Muscle layer of colon (tissue), 2 donors: ENCODE data around the gene SIM1.

Source experiments
- H3K27ac ChIP-seq: one replicate; pipeline ENCODE4 v1.7.0; 2013; ENCODE audit warnings: low read depth, mild to moderate bottlenecking, low read length, moderate library complexity
- H3K27me3 ChIP-seq, 2 donors: one replicate each; pipeline ENCODE4 v1.7.0; 2013; ENCODE audit warnings: low read length in 2 of 2, mild to moderate bottlenecking in 2 of 2; ENCODE audit not compliant: insufficient read depth in 2 of 2, control insufficient read depth in 1 of 2
- H3K36me3 ChIP-seq: one replicate; pipeline ENCODE4 v1.7.0; 2013; ENCODE audit warnings: mild to moderate bottlenecking, low read length; ENCODE audit not compliant: insufficient read depth
- H3K4me1 ChIP-seq: one replicate; pipeline ENCODE4 v1.7.0; 2013; ENCODE audit warnings: mild to moderate bottlenecking, low read length; ENCODE audit not compliant: insufficient read depth
- H3K4me3 ChIP-seq, 2 donors: one replicate each; pipeline ENCODE4 v1.7.0; 2013; ENCODE audit warnings: low read length in 2 of 2, low read depth in 1 of 2, mild to moderate bottlenecking in 1 of 2, moderate library complexity in 1 of 2
- H3K9ac ChIP-seq: one replicate; pipeline ENCODE4 v1.7.0; 2013; ENCODE audit warnings: low read length
- H3K9me3 ChIP-seq: one replicate; pipeline ENCODE4 v1.7.0; 2013; ENCODE audit warnings: mild to moderate bottlenecking, low read length
- donor health status: abdominal sarcoma.
- donor health status: Adenocarcinoma of cecum.

SIM1 gene

GRCh38 chr6:100464903-100465700 lies at the start of gene SIM1:
SIM1 (minus strand) TSS chr6:100464921; CDS start chr6:100463468, 1,453 bp downstream.
- Histone ChIP-seq H3K27me3 (peaks cover 94 to 100% of the 10 kb centered on the region in 2 donors), H3K9ac (no peak within 1 kb of the TSS), H3K4me1 (peaks cover 11% of the 10 kb centered on the region), H3K27ac (no peak within 1 kb of the TSS), H3K9me3 (peaks cover 7% of the 10 kb centered on the region), H3K4me3 (peak within 1 kb of the TSS; percentile 16 to 18), H3K36me3 (no peaks in the 10 kb centered on the region)

GRCh38 chr6:100512203-100512862 lies 47.6 kb upstream of the SIM1 start:
- Histone ChIP-seq H3K4me3 (no peak overlapping the region), H3K36me3 (peaks cover 18% of the 10 kb centered on the region), H3K4me1 (no peaks in the 10 kb centered on the region), H3K27ac (no peak overlapping the region), H3K9ac (no peak overlapping the region), H3K9me3 (no peaks in the 10 kb centered on the region), H3K27me3 (no peaks in the 10 kb centered on the region)

- Histone ChIP-seq H3K4me3 (no peak overlapping the region), H3K9me3 (no peaks in the 10 kb centered on the region), H3K27ac (no peak overlapping the region), H3K36me3 (peaks cover 18% of the 10 kb centered on the region), H3K9ac (no peak overlapping the region), H3K27me3 (no peaks in the 10 kb centered on the region), H3K4me1 (no peaks in the 10 kb centered on the region)
Measured at GRCh38 chr6:100509101-100509500, 44.4 kb upstream of the SIM1 start.

DNA sequence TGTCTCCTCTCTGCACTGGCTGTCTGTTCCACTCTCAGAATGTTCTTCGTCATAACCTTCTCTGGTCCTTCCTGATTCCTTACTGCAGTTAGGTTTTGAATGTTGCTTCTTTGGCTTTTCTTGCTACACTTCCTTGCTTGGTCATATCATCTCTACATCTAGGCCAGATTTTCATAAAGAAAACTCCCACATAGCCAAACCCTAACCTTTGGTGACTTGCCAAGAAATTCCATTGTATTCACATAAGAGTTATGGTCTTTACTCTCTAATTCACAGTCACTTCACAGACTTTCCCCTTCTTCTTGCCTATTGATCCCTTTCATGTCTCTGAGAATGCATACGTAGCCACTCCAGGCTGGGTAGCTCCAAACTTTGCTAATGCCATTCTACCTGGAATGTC lies 41.9 kb upstream of the SIM1 start:
- no peaks in the 10 kb centered on the region for H3K9me3 ChIP-seq
- H3K27ac ChIP-seq: no peak overlapping the region
- peaks cover 6% of the 10 kb centered on the region for H3K36me3 ChIP-seq
- H3K27me3 ChIP-seq: no peaks in the 10 kb centered on the region
- no peak overlapping the region for H3K4me3 ChIP-seq
- no peaks in the 10 kb centered on the region for H3K4me1 ChIP-seq
- no peak overlapping the region for H3K9ac ChIP-seq

DNA sequence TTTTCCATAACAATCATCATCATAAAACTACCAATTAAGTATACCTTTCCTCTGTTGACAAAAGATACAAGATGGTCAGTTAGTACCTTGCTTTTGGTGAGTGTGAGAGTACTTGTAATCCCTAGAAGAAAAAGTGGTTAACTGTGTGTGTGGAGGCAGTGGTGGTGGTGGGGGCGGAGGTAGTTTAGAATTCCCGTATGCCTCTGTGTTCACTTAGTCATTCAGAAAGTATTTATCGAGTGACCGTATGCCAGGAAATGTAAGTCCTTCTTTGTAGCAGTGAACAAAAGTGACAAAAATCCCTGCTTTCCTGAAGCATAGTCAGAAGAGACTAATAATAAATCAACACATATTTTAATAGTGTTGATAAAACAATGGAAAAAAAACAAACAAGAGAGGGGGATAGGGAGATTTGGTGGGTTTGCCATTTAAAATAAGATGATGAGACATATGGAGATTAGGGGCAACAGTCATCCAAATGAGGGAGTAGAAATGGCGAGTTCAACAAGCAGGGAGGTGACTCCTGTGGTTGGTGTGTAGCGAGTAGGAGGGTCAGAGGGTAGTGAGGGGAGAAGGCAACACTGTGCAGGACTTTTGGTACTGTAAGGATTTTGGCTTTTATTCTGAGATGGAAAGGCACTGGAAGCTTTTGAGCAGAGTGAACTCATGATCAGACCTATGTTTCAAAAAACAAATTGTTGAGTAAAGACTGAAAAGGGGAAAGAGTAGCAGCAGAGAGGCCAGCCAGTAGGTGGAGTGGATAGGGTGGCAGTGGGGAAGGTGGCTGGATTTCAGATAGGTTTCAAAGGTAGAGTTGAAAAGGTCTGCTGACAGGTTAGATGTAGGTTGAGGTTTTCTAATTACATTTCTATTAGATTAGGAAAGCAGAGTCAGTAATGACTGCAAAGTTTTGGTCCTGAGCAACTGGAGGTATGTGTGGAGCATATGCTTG lies 40.3 kb upstream of the SIM1 start:
- H3K27ac ChIP-seq: no peak overlapping the region
- H3K36me3 ChIP-seq: peaks cover 6% of the 10 kb centered on the region
- H3K27me3 ChIP-seq: no peaks in the 10 kb centered on the region
- H3K9ac ChIP-seq: no peak overlapping the region
- H3K9me3 ChIP-seq: no peaks in the 10 kb centered on the region
- H3K4me3 ChIP-seq: no peak overlapping the region
- no peaks in the 10 kb centered on the region for H3K4me1 ChIP-seq

DNA sequence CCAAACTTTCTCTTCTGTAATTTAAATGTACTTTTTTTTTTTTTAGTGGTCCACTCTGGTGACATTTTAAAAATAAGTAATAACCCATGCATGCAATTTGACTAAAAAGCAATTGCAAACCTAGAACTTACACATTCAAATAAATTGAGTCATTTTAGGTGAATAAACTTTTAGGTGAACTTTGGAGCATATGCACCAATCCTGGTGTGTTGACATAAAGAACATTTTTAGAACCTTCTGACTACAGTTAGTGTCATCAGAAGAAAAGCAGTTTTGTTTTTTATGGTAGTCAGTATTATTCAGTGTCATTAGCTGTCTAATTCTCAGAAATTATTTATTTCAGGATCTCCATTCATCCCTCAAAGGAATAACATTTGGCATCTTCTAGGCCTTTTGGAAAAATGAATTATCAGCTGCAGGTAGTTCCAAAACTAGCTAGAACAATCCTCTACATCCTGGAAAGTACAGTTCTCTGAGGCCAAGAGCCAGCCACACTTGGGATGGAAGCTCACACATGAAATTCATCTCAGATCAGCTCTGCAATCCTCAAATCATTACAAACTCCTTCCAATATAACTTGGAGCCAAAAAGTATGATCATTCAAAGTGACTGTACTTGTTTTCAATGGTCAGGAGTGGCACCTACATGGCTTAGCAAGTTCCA lies 38.5 kb upstream of the SIM1 start:
- H3K4me3 ChIP-seq: no peak overlapping the region
- H3K9me3 ChIP-seq: no peaks in the 10 kb centered on the region
- no peak overlapping the region for H3K9ac ChIP-seq
- H3K27me3 ChIP-seq: no peaks in the 10 kb centered on the region
- H3K36me3 ChIP-seq: no peaks in the 10 kb centered on the region
- no peaks in the 10 kb centered on the region for H3K4me1 ChIP-seq
- H3K27ac ChIP-seq: no peak overlapping the region

DNA sequence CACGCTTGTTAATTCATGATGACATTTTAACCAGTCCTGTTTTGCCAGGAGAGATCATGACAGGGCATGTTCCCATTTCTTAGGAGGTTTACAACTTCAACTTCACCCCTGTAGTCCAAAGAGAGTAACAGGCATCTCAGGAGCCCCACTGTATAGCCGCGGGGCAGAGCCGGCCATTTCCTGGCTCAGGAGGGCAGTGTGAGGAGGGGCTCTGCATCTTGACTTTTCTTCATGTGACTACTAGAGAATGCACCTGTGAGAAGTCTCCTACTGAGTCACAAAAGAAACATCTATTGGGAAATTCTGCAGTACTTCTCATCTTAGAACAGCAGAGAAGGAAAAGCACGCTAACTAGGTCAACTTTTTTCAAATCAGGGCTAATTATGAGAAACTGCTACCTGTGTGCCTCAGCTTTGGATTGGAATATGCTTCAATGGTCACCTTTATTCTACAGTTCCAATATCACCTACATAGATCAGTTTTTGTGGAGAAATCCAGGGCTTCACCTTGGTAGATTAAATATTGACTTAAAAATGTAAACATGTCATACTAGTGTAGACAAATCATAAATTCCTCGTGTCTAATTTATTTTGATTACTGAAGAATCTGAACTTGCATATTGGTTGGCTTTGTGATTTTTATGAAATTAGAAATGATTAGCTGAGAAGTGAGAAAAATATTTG lies 28.6 kb upstream of the SIM1 start:
- no peaks in the 10 kb centered on the region for H3K36me3 ChIP-seq
- H3K27me3 ChIP-seq: no peaks in the 10 kb centered on the region
- no peak overlapping the region for H3K27ac ChIP-seq
- no peak overlapping the region for H3K4me3 ChIP-seq
- H3K9me3 ChIP-seq: no peaks in the 10 kb centered on the region
- no peak overlapping the region for H3K9ac ChIP-seq
- H3K4me1 ChIP-seq: no peaks in the 10 kb centered on the region

DNA sequence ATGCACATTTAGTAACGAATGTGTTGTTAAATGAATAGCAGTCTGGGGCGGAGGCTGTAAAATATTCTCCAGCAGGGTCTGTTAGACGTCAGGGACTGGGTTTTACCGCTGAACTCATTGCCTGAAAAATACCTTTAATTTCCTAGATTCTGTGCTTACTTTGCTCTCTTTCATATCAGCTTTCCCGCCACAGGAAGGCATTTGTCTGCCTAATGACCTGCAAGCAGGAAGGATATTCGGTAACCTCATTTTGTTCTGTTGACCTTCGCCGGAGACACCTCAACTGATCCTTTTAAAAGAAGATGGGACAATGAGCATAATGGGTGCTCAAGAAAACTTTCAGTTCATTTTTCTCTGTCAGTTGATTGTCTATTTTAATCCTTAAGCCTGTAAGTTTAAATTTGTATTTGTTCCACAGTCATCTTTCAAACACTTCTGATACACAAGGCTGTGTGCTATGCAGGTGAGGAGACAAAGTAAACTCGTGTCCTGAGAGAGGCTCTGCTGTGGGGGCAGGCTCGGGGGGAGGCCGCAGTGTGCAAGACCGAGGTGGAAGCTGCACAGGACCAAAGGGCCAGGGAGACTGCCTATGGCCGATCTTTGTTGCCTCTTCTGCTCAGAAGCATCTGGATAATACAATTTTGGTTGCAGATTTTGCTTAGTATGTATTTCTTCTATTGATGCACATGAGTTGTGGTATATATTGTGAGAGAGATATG lies 27.4 kb upstream of the SIM1 start:
- no peaks in the 10 kb centered on the region for H3K36me3 ChIP-seq
- no peaks in the 10 kb centered on the region for H3K9me3 ChIP-seq
- H3K4me3 ChIP-seq: no peak overlapping the region
- no peaks in the 10 kb centered on the region for H3K4me1 ChIP-seq
- H3K27ac ChIP-seq: no peak overlapping the region
- H3K9ac ChIP-seq: no peak overlapping the region
- H3K27me3 ChIP-seq: no peaks in the 10 kb centered on the region

DNA sequence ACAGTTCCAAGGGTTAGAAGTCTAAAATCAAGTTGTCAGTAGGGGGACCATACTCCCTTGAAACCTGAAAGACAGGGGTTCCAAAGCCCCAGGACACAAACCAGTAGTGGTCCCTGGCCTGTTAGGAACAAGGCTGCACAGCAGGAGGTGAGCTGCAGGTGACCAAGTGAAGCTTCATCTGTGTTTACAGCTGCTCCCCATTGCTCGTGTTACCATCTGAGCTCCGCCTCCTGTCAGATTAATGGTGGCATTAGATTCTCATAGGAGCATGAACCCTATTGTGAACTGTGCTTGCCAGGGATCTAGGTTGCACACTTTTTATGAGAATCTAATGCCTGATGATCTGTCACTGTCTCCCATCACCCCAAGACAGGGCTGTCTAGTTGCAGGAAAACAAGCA lies 25.3 kb upstream of the SIM1 start:
- H3K27me3 ChIP-seq: no peaks in the 10 kb centered on the region
- H3K9ac ChIP-seq: no peak overlapping the region
- no peak overlapping the region for H3K27ac ChIP-seq
- H3K36me3 ChIP-seq: no peaks in the 10 kb centered on the region
- no peak overlapping the region for H3K4me3 ChIP-seq
- no peaks in the 10 kb centered on the region for H3K9me3 ChIP-seq
- no peaks in the 10 kb centered on the region for H3K4me1 ChIP-seq

DNA sequence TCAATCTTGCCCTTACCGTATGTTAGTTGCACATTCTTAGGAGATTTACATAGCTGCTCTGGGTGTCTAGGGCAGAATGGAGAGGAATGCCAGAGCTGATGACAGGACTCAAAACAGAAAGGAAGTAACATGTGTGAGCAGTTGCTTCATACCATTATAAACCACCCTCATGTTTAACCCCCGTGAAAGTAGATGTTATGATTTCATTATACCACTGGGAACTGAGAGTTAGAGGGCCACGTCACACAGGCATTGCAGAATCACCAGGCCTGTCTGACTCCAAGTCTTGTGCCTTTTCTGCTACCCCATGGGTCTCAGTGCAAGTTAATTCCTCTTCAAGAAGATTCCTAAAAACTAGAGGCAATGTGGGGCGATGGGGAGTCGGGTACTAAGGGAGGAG lies 23.5 kb upstream of the SIM1 start:
- no peak overlapping the region for H3K27ac ChIP-seq
- no peaks in the 10 kb centered on the region for H3K4me1 ChIP-seq
- no peaks in the 10 kb centered on the region for H3K36me3 ChIP-seq
- no peak overlapping the region for H3K9ac ChIP-seq
- no peaks in the 10 kb centered on the region for H3K9me3 ChIP-seq
- no peak overlapping the region for H3K4me3 ChIP-seq
- H3K27me3 ChIP-seq: no peaks in the 10 kb centered on the region
